Lower lobe of right lung (tissue), 2 donors: ENCODE measurements around the gene RTRAF. TPM values are rescaled to one million over a fixed set of nuclear protein-coding genes. Genes with fewer than 3 reads are reported as not detected.

Experiments used
- ATAC-seq, 2 donors: fragments of 200-7000 bp; cut with Tn5 transposase; one replicate each; pipeline ENCODE4 v1.9.1; 2020 to 2022; ENCODE audit warnings: mild to moderate bottlenecking in 2 of 2, moderate library complexity in 2 of 2
- DNase-seq: peaks from one replicate; pipeline ENCODE4 v3.0.0-alpha.2; 2020
- H3K27ac ChIP-seq: fragments of 200-600 bp; one replicate; pipeline ENCODE4 v1.8.0; 2022
- H3K27me3 ChIP-seq: fragments of 200-600 bp; one replicate; pipeline ENCODE4 v1.8.0; 2022; ENCODE audit warnings: low read depth
- H3K36me3 ChIP-seq: fragments of 200-600 bp; one replicate; pipeline ENCODE4 v1.8.0; 2022; ENCODE audit warnings: mild to moderate bottlenecking
- H3K4me1 ChIP-seq: fragments of 200-600 bp; one replicate; pipeline ENCODE4 v1.8.0; 2022
- H3K4me3 ChIP-seq: fragments of 200-600 bp; one replicate; pipeline ENCODE4 v1.8.0; 2022; ENCODE audit warnings: mild to moderate bottlenecking
- H3K9me3 ChIP-seq: fragments of 200-600 bp; one replicate; pipeline ENCODE4 v1.8.0; 2022
- CTCF ChIP-seq: fragments of 200-600 bp; IDR thresholded peaks from one replicate; pipeline ENCODE4 v1.8.0; 2022; ENCODE audit warnings: antibody characterized with exemption, mild to moderate bottlenecking
- intact Hi-C: fragments of 100-400 bp; cut with DNase I; formaldehyde crosslinking; loops from one replicate; pipeline ENCODE4 v1.11.0; 2022
- total RNA-seq: library from RNA; stranded (reverse); fragmentation: NEBNext Ultra II Directional; extraction: Animal tissue kit (Norgen Biotek cat#: 25700); gene quantifications from one replicate; pipeline ENCODE4 v1.2.1, GENCODE V29; 2021
- donor health status: DM: no; HTN: yes; CAD: no; lungs with severe emphysema.

RTRAF gene
- total RNA-seq, 1 donor from 2014 or later = 124 TPM

GRCh38 chr14:52000696-52001095 is 11.3 kb downstream of the RTRAF start:
- no peaks in the 10 kb centered on the region for H3K27me3 ChIP-seq
- DNase-seq (no peak), ATAC-seq (no peak)
- peaks cover 6% of the 10 kb centered on the region for H3K4me1 ChIP-seq
- H3K36me3 ChIP-seq = peaks cover 79% of the 10 kb centered on the region
- H3K4me3 ChIP-seq = no peak overlapping the region
- H3K27ac ChIP-seq = no peak overlapping the region
- no peak for TF ChIP-seq CTCF
- intact Hi-C loops = no loop called here
- H3K9me3 ChIP-seq = no peaks in the 10 kb centered on the region

GRCh38 chr14:52002542-52002941 is 13.2 kb downstream of the RTRAF start:
- ATAC-seq (no peak), DNase-seq (no peak)
- Histone ChIP-seq H3K4me3 (no peak overlapping the region), H3K27me3 (no peaks in the 10 kb centered on the region), H3K4me1 (peaks cover 6% of the 10 kb centered on the region), H3K27ac (no peak overlapping the region), H3K9me3 (no peaks in the 10 kb centered on the region), H3K36me3 (peaks cover 92% of the 10 kb centered on the region)
- intact Hi-C loops = no loop called here
- no peak for TF ChIP-seq CTCF

GRCh38 chr14:52003324-52003723 is 14.0 kb downstream of the RTRAF start:
- Histone ChIP-seq H3K4me3 (no peak overlapping the region), H3K9me3 (no peaks in the 10 kb centered on the region), H3K27ac (peak overlapping the region; percentile 5), H3K4me1 (peaks cover 6% of the 10 kb centered on the region), H3K36me3 (peaks cover 98% of the 10 kb centered on the region), H3K27me3 (no peaks in the 10 kb centered on the region)
- TF ChIP-seq CTCF = no peak
- intact Hi-C loops = no loop called here
- no peak for ATAC-seq
- DNase-seq = no peak

GRCh38 chr14:52005625-52006024 is 16.3 kb downstream of the RTRAF start:
- no peaks in the 10 kb centered on the region for H3K27me3 ChIP-seq
- intact Hi-C loops = no loop called here
- H3K4me1 ChIP-seq = peaks cover 6% of the 10 kb centered on the region
- no peak for TF ChIP-seq CTCF
- DNase-seq = no peak
- no peak overlapping the region for H3K27ac ChIP-seq
- H3K9me3 ChIP-seq = no peaks in the 10 kb centered on the region
- ATAC-seq = no peak
- no peak overlapping the region for H3K4me3 ChIP-seq
- peaks cover 99% of the 10 kb centered on the region for H3K36me3 ChIP-seq

- intact Hi-C loops = no loop called here
- no peak overlapping the region for H3K4me3 ChIP-seq
- TF ChIP-seq CTCF = no peak
- H3K27ac ChIP-seq = no peak overlapping the region
- H3K36me3 ChIP-seq = peaks cover 99% of the 10 kb centered on the region
- DNase-seq = no peak
- ATAC-seq = no peak
- no peaks in the 10 kb centered on the region for H3K27me3 ChIP-seq
- peaks cover 6% of the 10 kb centered on the region for H3K4me1 ChIP-seq
- no peaks in the 10 kb centered on the region for H3K9me3 ChIP-seq
These were observed 17.0 kb downstream of the RTRAF start for GRCh38 chr14:52006361-52006760.

GRCh38 chr14:52007211-52007610 is 17.9 kb downstream of the RTRAF start:
- DNase-seq (no peak), ATAC-seq (no peak)
- Histone ChIP-seq H3K36me3 (peaks cover 94% of the 10 kb centered on the region), H3K4me1 (peaks cover 8% of the 10 kb centered on the region), H3K9me3 (no peaks in the 10 kb centered on the region), H3K27ac (no peak overlapping the region), H3K27me3 (no peaks in the 10 kb centered on the region), H3K4me3 (no peak overlapping the region)
- intact Hi-C loops = no loop called here
- TF ChIP-seq CTCF = no peak
